ENCODE results near the gene HSBP1L1. TPM values are rescaled to one million over a fixed set of nuclear protein-coding genes. Genes with fewer than 3 reads are reported as not detected.
A peak's percentile ranks its signal among the peaks of the same experiment; 100 is the strongest.

Gene HSBP1L1
- total RNA-seq, 2 experiments from 2014 or later, result 42.6 to 42.7 TPM

- H3K9me3 Mint-ChIP-seq, result no peaks in the 10 kb centered on the region
- CTCF ChIA-PET, result interaction anchor here (0.6 kb wide), 1 partner anchor 47 kb away, joined by 3 read pairs; no protein-coding TSS in a partner anchor
- peaks cover 56% of the 10 kb centered on the region for H3K36me3 Mint-ChIP-seq (ENCODE audit: low read depth)
- ATAC-seq (ENCODE audit: poor library complexity) (no peak), DNase-seq (no peak)
- POLR2A ChIA-PET, result interaction anchor here (0.6 to 1.8 kb wide), 3 partner anchors 21 to 88 kb away, joined by 3 to 9 read pairs (median 3); partner anchors contain the start of gene HSBP1L1
- peaks cover 66% of the 10 kb centered on the region for H3K4me1 Mint-ChIP-seq (ENCODE audit: low read depth)
- intact Hi-C loops (cut with DNase I, micrococcal nuclease), result no loop called here
- Histone ChIP-seq H3K4me1 (ENCODE audit: insufficient read depth, low read length) (peaks cover 56% of the 10 kb centered on the region), H3K36me3 (ENCODE audit: insufficient read depth, low read length) (peaks cover 21% of the 10 kb centered on the region), H3K27me3 (ENCODE audit: control insufficient read depth in 1 of 2, insufficient read depth in 2 of 2, low read length in 2 of 2) (no peaks in the 10 kb centered on the region), H3K27ac (ENCODE audit: low read depth in 1 of 2, low read length in 2 of 2) (no peak overlapping the region), H3K4me3 (ENCODE audit: low read length) (no peak overlapping the region), H3K9me3 (ENCODE audit: control insufficient read depth in 1 of 2, insufficient read depth in 1 of 2, low read length in 2 of 2) (no peaks in the 10 kb centered on the region)
- no peak for TF ChIP-seq CTCF (IDR thresholded peaks at IDR 0.05)
- peak overlapping the region; percentile 42 for H3K27ac Mint-ChIP-seq
- H3K27me3 Mint-ChIP-seq, result no peaks in the 10 kb centered on the region
- peak overlapping the region; percentile 65 for H3K4me3 Mint-ChIP-seq
These were observed 20.7 kb downstream of the HSBP1L1 start for GRCh38 chr18:79985172-79985571.

- Histone ChIP-seq H3K27me3 (ENCODE audit: control insufficient read depth in 1 of 2, insufficient read depth in 2 of 2, low read length in 2 of 2) (no peaks in the 10 kb centered on the region), H3K27ac (ENCODE audit: low read depth in 1 of 2, low read length in 2 of 2) (peak overlapping the region in 1 of 2 donors; percentile 47), H3K4me3 (ENCODE audit: low read length) (peak overlapping the region; percentile 82), H3K4me1 (ENCODE audit: insufficient read depth, low read length) (peaks cover 49% of the 10 kb centered on the region), H3K9me3 (ENCODE audit: control insufficient read depth in 1 of 2, insufficient read depth in 1 of 2, low read length in 2 of 2) (no peaks in the 10 kb centered on the region), H3K36me3 (ENCODE audit: insufficient read depth, low read length) (peaks cover 21% of the 10 kb centered on the region)
- Mint-ChIP-seq H3K27me3 (no peaks in the 10 kb centered on the region), H3K9me3 (no peaks in the 10 kb centered on the region), H3K27ac (peak overlapping the region; percentile 89), H3K4me1 (ENCODE audit: low read depth) (peaks cover 56% of the 10 kb centered on the region), H3K4me3 (peak overlapping the region; percentile 93), H3K36me3 (ENCODE audit: low read depth) (peaks cover 52% of the 10 kb centered on the region)
- ATAC-seq (ENCODE audit: poor library complexity), result no peak
- CTCF ChIA-PET, result interaction anchor here (2.3 kb wide), 1 partner anchor 23 kb away, joined by 6 read pairs; no protein-coding TSS in a partner anchor
- no peak for DNase-seq
- POLR2A ChIA-PET, result interaction anchor here (1.3 to 3.0 kb wide), 3 partner anchors 19 to 47 kb away, joined by 5 to 26 read pairs (median 17); partner anchors contain the start of genes HSBP1L1 and RBFA
- no peak for TF ChIP-seq CTCF (IDR thresholded peaks at IDR 0.05)
- intact Hi-C loops (cut with DNase I, micrococcal nuclease), result no loop called here
These were observed 22.3 kb downstream of the HSBP1L1 start for GRCh38 chr18:79986726-79987125.

- peaks cover 48% of the 10 kb centered on the region for H3K4me1 Mint-ChIP-seq (ENCODE audit: low read depth)
- no peaks in the 10 kb centered on the region for H3K27me3 ChIP-seq (ENCODE audit: control insufficient read depth in 1 of 2, insufficient read depth in 2 of 2, low read length in 2 of 2)
- intact Hi-C loops (cut with DNase I, micrococcal nuclease), result no loop called here
- no peak for TF ChIP-seq CTCF (IDR thresholded peaks at IDR 0.05)
- H3K27ac ChIP-seq (ENCODE audit: low read depth in 1 of 2, low read length in 2 of 2), result peak overlapping the region in 1 of 2 donors; percentile 80
- peaks cover 44% of the 10 kb centered on the region for H3K36me3 Mint-ChIP-seq (ENCODE audit: low read depth)
- H3K36me3 ChIP-seq (ENCODE audit: insufficient read depth, low read length), result peaks cover 18% of the 10 kb centered on the region
- H3K4me3 Mint-ChIP-seq, result peak overlapping the region; percentile 93
- peaks cover 41% of the 10 kb centered on the region for H3K4me1 ChIP-seq (ENCODE audit: insufficient read depth, low read length)
- no peaks in the 10 kb centered on the region for H3K9me3 ChIP-seq (ENCODE audit: control insufficient read depth in 1 of 2, insufficient read depth in 1 of 2, low read length in 2 of 2)
- ATAC-seq (ENCODE audit: poor library complexity), result no peak
- CTCF ChIA-PET, result interaction anchor here (0.5 to 2.3 kb wide), 5 partner anchors 24 to 99 kb away, joined by 3 to 8 read pairs (median 4); partner anchors contain the start of gene SLC66A2
- POLR2A ChIA-PET, result interaction anchor here (0.7 to 3.0 kb wide), 11 partner anchors 11 to 308 kb away, joined by 3 to 26 read pairs (median 5); partner anchors contain the start of genes HSBP1L1, RBFA and SLC66A2
- H3K27ac Mint-ChIP-seq, result peak overlapping the region; percentile 89
- peak in 2 of 14 experiments; percentile 22 to 26 for DNase-seq
- H3K9me3 Mint-ChIP-seq, result no peaks in the 10 kb centered on the region
- H3K27me3 Mint-ChIP-seq, result no peaks in the 10 kb centered on the region
- H3K4me3 ChIP-seq (ENCODE audit: low read length), result peak overlapping the region; percentile 82
These were observed 23.1 kb downstream of the HSBP1L1 start for GRCh38 chr18:79987566-79987965.
